Stimulated activated CD4-positive, alpha-beta T cell treated with anti-CD3 and anti-CD28 coated beads, Interleukin-4, amount 100 ng/mL, for 1 hour (primary cell): Measurements from ENCODE around the gene KRTAP5-2.
A peak's percentile ranks its signal among the peaks of the same experiment; 100 is the strongest.
"Not testable (repeated sequence)": the region's sequence is repeated elsewhere in the genome, so short reads cannot be mapped to it uniquely, and the experiment has no call there.

Source experiments
- DNase-seq: peaks from one replicate; pipeline ENCODE4 v3.0.0-alpha.2; 2020

KRTAP5-2 gene

GRCh38 chr11:1586699-1587098 is 11.4 kb downstream of the KRTAP5-2 start:
- no peak for DNase-seq

GRCh38 chr11:1584661-1585370 is 13.3 kb downstream of the KRTAP5-2 start, which contains the start of gene KRTAP5-1:
Gene KRTAP5-1, minus strand, starts transcription at chr11:1585283. Its CDS starts 34 bp downstream, at chr11:1585249.
- not testable (repeated sequence) for DNase-seq

GRCh38 chr11:1582909-1583308 is 15.2 kb downstream of the KRTAP5-2 start:
- DNase-seq: not testable (repeated sequence)

- DNase-seq: no peak
These were observed 16.1 kb downstream of the KRTAP5-2 start for GRCh38 chr11:1581976-1582375.

GRCh38 chr11:1576825-1577224 is 21.3 kb downstream of the KRTAP5-2 start:
- no peak for DNase-seq

GRCh38 chr11:1575756-1576155 is 22.3 kb downstream of the KRTAP5-2 start:
- DNase-seq: not testable (repeated sequence)

GRCh38 chr11:1574933-1575242 is 23.2 kb downstream of the KRTAP5-2 start:
- DNase-seq: no peak

- DNase-seq: peak; percentile 55
These were observed 23.7 kb downstream of the KRTAP5-2 start for GRCh38 chr11:1574238-1574932.

GRCh38 chr11:1573903-1574237 is 24.2 kb downstream of the KRTAP5-2 start:
- DNase-seq: no peak

- peak; percentile 27 for DNase-seq
These were observed 24.8 kb downstream of the KRTAP5-2 start for GRCh38 chr11:1573077-1573902.

- peak; percentile 94 for DNase-seq
These were observed 25.7 kb downstream of the KRTAP5-2 start, which contains the start of gene DUSP8 for GRCh38 chr11:1572197-1573076. Gene DUSP8, minus strand, starts transcription at chr11:1572271. Its CDS starts 6,445 bp downstream, at chr11:1565826.

GRCh38 chr11:1571760-1572196 is 26.3 kb downstream of the KRTAP5-2 start:
- no peak for DNase-seq

GRCh38 chr11:1570896-1571759 is 27.0 kb downstream of the KRTAP5-2 start:
- DNase-seq: peak; percentile 28

GRCh38 chr11:1570531-1570895 is 27.6 kb downstream of the KRTAP5-2 start:
- DNase-seq: no peak

GRCh38 chr11:1570001-1570453 is 28.1 kb downstream of the KRTAP5-2 start:
- no peak for DNase-seq

- no peak for DNase-seq
These were observed 28.8 kb downstream of the KRTAP5-2 start for GRCh38 chr11:1569251-1569780.

GRCh38 chr11:1568441-1568911 is 29.6 kb downstream of the KRTAP5-2 start:
- DNase-seq: no peak

GRCh38 chr11:1567721-1568100 is 30.4 kb downstream of the KRTAP5-2 start:
- no peak for DNase-seq

- no peak for DNase-seq
These were observed 30.9 kb downstream of the KRTAP5-2 start for GRCh38 chr11:1567052-1567720.

GRCh38 chr11:1566381-1567051 is 31.6 kb downstream of the KRTAP5-2 start:
- no peak for DNase-seq
